Hematopoietic multipotent progenitor cell treated with erythropoietin and hydrocortisone succinate and interleukin-3 and kit ligand, for 4 days (in vitro differentiated cells): ENCODE data around the gene ARL5C.
"Not testable (repeated sequence)": the region's sequence is repeated elsewhere in the genome, so short reads cannot be mapped to it uniquely, and the experiment has no call there.

Experiments
- DNase-seq: peaks from one replicate; pipeline ENCODE4 v3.0.0-alpha.2; 2015

Gene ARL5C

GRCh38 chr17:39139161-39139511, 26.8 kb downstream of the ARL5C start:
- DNase-seq = no peak

DNA sequence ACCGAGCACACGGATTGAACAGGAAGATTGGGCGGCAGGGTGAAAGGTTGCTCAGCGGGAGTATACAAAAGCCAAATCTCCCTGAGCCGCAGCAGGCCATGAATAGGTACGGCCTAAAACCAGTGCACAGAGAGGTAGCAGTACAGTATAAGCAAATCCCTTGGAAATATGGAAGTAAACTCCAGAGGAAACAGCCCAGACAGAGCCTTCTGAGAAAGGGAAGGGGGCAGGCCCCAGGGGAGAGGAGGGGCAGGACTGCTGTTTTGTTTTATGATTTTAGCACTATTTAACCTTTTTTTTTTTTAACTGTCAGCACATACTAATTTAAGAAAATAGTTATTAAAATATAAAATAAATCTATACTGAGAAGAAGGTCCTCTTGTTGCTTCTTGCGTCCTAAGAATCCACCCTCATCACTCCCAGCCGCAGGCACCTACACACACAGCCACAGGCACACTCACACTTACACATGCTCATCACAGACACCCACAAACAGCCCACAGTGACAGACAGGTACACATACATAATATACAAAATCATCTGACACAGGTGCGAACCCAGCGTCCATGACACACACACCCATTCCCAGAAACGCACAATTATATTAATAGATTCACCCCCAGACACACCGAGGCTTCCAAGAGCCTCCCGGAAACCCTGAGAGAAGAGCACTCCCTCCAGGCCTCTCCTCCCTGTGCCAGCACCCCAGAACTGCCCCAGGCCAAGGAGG, 27.4 kb downstream of the ARL5C start:
- no peak for DNase-seq

DNA sequence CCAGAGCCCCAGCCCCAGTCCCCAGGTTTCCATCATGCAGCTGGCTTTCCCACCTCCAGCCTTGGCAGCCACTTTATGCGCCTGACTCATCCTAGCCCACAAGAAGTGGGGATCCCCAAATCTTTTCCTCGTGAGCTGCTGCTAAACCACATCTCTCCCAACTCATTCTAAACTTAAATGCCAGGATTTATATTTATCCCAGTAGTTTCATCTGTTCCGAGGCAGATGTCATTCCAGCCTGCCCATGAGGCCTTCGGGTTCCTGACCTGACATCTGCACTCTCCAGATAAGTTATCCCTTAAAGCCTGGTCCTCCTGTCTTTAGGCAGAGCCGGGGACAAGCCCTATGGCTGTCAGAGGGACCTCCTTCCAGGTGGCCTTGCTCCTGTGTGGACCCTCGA, 31.1 kb downstream of the ARL5C start:
- no peak for DNase-seq

- DNase-seq = no peak
Observed at GRCh38 chr17:39132192-39132610, 33.8 kb downstream of the ARL5C start.

- no peak for DNase-seq
Observed at GRCh38 chr17:39131616-39132015, 34.3 kb downstream of the ARL5C start.

DNA sequence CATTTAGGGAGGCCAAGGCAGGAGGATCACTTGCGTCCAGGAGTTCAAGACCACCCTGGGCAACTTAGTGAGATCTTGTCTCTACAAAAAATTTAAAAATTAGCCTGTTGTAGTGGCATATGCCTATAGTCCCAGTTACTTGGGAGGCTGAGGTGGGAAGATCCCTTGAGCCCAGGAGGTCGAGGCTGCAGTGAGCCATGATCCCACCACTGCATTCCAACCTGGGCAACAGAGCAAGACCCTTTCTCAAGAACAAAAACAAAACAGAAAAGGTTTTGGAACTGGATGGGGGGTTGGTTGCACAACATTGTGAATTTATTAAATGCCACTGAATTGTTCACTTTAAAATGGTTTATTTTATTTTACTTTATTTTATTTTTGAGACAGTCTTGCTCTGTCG, 35.8 kb downstream of the ARL5C start:
- DNase-seq = no peak

DNA sequence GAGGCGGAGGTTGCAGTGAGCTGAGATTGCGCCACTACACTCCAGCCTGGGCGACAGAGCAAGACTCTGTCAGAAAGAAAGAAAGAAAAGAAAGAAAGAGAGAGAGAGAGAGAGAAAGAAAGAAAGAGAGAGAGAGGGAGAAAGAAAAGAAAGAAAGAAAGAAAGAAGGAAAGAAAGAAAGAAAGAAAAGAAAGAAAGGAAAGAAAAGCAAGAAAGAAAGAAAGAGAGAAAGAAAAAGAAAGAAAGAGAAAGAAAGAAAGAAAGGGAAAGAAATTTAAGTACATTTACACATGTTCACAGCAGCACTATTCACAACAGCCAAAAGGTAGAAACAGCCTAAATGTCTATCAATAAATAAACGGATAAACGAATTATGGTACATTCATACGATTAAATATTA, 36.4 kb downstream of the ARL5C start:
- DNase-seq = not testable (repeated sequence)

DNA sequence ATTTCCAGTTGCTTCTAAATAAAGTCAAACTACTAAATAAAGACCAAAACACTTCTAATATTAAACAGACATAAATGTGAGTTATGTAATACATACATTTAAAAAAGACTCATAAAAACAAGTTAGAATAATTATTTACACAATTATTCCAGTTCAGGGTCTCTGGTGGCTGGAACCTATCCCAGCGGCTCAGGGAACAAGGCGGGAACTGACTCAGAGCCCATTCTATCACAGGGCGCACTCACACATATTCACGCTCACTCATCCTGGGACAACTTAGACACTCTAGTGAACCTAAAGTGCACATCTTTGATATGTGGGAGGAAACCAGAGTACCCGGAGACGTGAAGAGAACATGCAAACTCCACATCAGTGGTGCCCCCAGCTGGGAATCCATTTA, 39.5 kb downstream of the ARL5C start:
- DNase-seq = no peak

- DNase-seq = no peak
Observed at GRCh38 chr17:39125143-39125875, 40.7 kb downstream of the ARL5C start.

DNA sequence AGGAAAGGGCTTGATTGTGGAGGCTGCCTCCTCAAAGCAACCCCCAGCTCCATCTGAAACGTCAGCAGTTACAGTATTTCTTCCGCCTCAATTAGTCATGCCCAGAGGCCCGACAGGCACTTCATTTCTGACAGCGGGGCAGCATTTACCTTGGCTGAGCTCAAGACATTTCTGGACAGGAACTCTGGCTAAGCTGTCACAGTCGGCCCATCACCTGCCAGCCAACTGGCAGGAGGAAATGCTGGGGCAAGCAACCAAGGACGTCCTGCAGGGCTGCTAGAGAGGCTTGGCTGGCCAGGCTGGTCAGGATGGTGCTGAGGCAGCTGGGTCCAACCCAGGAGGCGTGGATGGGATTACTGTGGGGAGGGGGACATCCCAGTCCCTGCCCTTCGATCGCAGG, 42.3 kb downstream of the ARL5C start:
- no peak for DNase-seq

DNA sequence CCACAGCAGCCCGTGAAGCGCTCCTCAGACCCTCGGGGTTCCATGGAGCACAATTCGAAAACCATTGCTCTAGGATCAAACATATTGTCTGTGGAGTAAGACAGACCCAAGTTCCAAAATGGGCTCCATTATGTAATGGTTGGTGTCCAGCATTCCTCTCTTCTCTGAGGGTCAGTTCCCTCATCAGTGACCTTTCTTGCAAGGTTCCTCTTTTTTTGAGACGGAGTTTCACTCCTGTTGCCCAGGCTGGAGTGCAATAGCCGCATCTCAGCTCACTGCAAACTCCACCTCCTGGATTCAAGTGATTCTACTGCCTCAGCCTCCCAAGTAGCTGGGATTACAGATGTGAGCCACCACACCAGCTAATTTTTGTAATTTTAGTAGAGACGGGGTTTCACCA, 43.0 kb downstream of the ARL5C start:
- DNase-seq = no peak

DNA sequence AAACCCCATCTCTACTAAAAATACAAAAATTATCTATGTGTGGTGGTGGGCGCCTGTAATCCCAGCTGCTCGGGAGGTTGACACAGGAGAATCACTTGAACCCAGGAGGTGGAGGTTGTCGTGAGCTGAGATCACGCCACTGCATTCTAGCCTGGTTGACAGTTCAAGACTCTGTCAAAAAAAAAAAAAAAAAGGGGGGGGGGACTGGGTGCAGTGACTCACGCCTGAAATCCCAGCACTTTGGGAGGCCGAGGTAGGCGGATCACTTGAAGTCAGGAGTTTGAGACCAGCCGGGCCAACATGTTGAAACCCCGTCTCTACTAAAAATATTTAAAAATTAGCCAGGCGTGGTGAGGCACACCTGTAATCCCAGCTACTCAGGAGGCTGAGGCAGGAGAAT, 44.0 kb downstream of the ARL5C start:
- DNase-seq = not testable (repeated sequence)

GRCh38 chr17:39118674-39119419, 47.1 kb downstream of the ARL5C start:
- no peak for DNase-seq

DNA sequence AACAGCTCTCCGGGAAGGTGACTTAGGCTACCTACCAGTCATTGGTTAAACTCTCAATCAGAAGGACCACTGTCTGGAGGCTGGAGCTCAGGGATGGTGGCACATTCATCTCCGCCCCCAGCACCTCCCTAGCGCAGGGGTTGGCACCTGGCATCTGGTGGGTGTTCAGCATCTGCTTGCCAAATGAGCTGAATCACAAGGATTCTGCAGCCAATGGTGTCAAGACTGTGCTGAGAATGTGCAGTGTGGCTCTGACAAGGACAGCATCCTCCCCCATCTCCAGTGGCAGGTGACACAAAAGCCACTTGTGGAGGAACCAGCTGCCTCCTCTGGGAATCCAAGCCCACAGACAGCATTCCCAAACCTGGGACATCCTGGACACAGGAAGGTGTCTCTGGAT, 49.7 kb downstream of the ARL5C start:
- no peak for DNase-seq

DNA sequence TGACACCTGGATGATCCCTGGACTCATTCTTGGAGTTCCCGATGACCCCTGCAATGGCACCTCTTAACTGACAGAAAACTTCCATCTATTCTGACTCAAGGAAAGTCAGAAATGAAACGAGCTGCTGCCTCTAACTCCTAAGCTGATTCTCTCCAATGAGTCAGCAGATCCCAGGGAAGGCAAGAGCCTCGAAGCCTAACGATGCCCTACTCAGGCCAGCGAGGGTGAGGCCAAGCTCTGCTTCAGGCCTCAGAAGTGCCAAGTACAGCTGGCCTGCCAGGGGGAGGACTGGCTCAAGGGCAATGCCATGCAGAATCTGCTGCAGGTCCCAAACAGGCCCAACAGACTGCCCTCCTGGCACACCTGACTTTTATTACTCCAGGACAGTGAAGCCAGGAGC, 50.8 kb downstream of the ARL5C start:
- DNase-seq = no peak

- no peak for DNase-seq
Observed at GRCh38 chr17:39114723-39115122, 51.2 kb downstream of the ARL5C start.

DNA sequence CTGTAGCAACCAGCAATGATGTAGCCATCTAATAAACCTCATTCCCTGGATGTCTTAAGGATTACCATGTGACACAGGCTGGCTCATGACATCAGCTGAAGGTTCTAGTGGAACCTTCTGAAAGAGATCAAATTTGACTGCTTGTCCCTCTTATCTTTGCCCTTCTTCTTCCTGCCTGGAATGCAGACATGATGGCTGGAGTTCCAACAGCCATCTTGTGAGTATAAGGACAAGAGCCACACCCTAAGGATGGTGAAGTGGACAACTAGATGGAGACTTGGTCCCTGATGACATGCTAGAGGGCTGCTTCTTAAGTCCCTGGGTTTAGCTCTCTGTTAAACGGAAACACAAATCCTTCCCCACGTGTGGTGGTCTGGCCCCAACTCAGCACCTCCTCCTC, 52.1 kb downstream of the ARL5C start:
- DNase-seq = no peak

- no peak for DNase-seq
Observed at GRCh38 chr17:39110435-39111136, 55.4 kb downstream of the ARL5C start.

GRCh38 chr17:39108461-39109375, 57.2 kb downstream of the ARL5C start:
- no peak for DNase-seq

GRCh38 chr17:39107973-39108372, 58.0 kb downstream of the ARL5C start:
- DNase-seq = no peak

DNA sequence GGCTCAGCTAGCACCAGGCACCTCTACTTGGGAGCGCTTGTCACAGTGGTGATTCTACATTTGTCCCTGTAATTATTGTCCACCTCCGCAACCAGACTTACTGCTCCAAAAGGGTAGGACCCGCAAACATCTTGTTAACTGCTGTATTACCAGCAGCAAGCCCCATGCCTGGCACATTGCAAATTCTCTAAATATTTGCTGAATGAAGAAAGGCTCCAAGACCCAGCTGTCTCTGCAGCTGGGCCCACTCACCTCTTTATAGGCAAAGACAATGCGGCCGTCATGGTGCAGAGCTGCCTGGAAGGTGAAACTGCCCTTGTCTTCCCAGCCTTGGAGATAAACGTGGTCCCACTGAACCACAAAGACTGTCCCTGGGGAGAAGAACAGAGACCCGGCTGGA, 58.8 kb downstream of the ARL5C start:
- DNase-seq = no peak
